Measurements from ENCODE around the gene ZDHHC14.

DNA sequence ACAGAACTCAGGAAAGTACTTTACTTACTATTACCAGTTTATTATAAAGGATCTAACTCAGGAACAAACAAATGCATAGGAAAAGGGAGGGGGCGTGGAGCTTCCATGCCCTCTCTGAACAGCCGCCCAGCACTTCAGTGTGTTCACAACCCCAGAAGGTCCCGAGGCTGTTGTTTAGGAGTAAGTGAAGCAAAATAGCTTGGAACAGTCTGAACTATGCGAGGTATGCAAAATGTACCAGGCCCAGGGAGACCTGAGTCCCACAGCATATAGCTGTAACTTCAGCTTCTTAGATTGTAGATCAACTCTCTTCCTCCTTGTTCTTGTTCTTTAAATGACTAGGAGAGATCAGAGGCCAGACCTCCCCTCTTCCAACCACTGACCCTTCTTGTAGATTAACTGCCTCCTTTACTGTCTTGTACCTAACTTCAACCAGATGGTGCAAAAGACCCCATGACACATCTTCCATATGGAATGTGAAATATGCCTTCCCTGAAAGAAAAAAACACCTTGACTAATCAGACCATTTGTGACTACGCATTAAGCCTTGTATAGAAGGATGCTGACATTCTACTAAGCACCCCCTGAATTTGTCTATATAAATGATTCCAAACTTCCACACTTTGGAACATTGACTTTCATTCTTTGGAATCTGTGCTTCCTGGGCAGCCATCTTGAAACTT, 343.3 kb downstream of the ZDHHC14 start:
- TF ChIP-seq SUZ12 (IDR thresholded peaks at IDR 0.05; ENCODE audit: extremely low read depth, insufficient read depth, insufficient read length) (no peak), YY1 (IDR thresholded peaks at IDR 0.05; ENCODE audit: insufficient read depth, insufficient read length) (no peak), ZNF274 (IDR thresholded peaks at IDR 0.05; ENCODE audit: low read depth, low read length) (no peak)
